Psoas muscle (tissue), 8 donors: ENCODE results near the gene COL7A1. TPM values are rescaled to one million over a fixed set of nuclear protein-coding genes. Genes with fewer than 3 reads are reported as not detected.
A peak's percentile ranks its signal among the peaks of the same experiment; 100 is the strongest.

ENCODE experiments used
- ATAC-seq, 4 donors: fragments of 200-7000 bp; cut with Tn5 transposase; one replicate each; pipeline ENCODE4 v1.9.1; 2020; ENCODE audit warnings: moderate library complexity in 3 of 4, mild to moderate bottlenecking in 2 of 4
- DNase-seq, 2 donors: peaks; one replicate each; pipeline ENCODE4 v3.0.0-alpha.2; 2020
- H3K27ac ChIP-seq: fragments of 200-600 bp; one replicate; pipeline ENCODE4 v1.8.0; 2022
- H3K27me3 ChIP-seq, 3 donors: fragments of 200-600 bp in 1 of 3; one replicate each; pipeline versions ENCODE4 v1.6.1 to v1.8.0; 2013 to 2022; ENCODE audit warnings: low read length in 2 of 3, mild to moderate bottlenecking in 2 of 3, moderate library complexity in 1 of 3; ENCODE audit not compliant: insufficient read depth in 3 of 3
- H3K36me3 ChIP-seq, 2 donors: fragments of 200-600 bp in 1 of 2; one replicate each; pipeline versions ENCODE4 v1.6.1 to v1.8.0; 2013 to 2022; ENCODE audit warnings: low read depth in 1 of 2, mild to moderate bottlenecking in 1 of 2, moderate library complexity in 1 of 2; ENCODE audit not compliant: insufficient read depth in 1 of 2
- H3K4me1 ChIP-seq: fragments of 200-600 bp; one replicate; pipeline ENCODE4 v1.8.0; 2022
- H3K4me3 ChIP-seq: fragments of 200-600 bp; one replicate; pipeline ENCODE4 v1.8.0; 2022; ENCODE audit warnings: mild to moderate bottlenecking
- H3K9me3 ChIP-seq: fragments of 200-600 bp; one replicate; pipeline ENCODE4 v1.8.0; 2022
- WGBS, 3 donors: extraction: QIAGEN DNeasy Blood & Tissue Kit; methylation state at CpG; one replicate each; pipeline versions ENCODE4 v1.1.6 to v1.1.7; 2013; 5-methylcytosine and 5-hydroxymethylcytosine counted together
- intact Hi-C, 2 donors: fragments of 100-400 bp; cut with DNase I; formaldehyde crosslinking; loops; one replicate each; pipeline versions ENCODE4 v1.11.0 to v1.14.2; 2022
- polyA plus RNA-seq, 3 donors: library from polyadenylated mRNA; stranded (reverse); fragments of 200-250 nt; gene quantifications; one replicate each; pipeline ENCODE4 v1.2.3, GENCODE V29; 2013
- total RNA-seq, 4 donors: library from RNA; stranded (reverse); fragmentation: NEBNext Ultra II Directional in 2 of 4; extraction: Animal tissue kit (Norgen Biotek cat#: 25700) in 2 of 4; gene quantifications; one replicate each; pipeline versions ENCODE4 v1.2.1 to v1.2.4, GENCODE V29; 2021 to 2023
- TF ChIP-seq, protein P1 (sequence below): fragments of 200-600 bp; IDR thresholded peaks from one replicate; pipeline ENCODE4 v1.8.0; 2022; ENCODE audit warnings: antibody characterized with exemption
- donor health status: healthy with polysubstance abuse.
- donor health status: DM: no; HTN: no; CAD: no; lungs with moderate emphysema.
- donor health status: Bipolar disorder and iron deficiency.
- donor health status: healthy.
- donor health status: DM: yes; HTN: yes; CAD: no.
- donor health status: DM: no; HTN: no; CAD: no.
- donor health status: DM: no; HTN: no; CAD: no.
- donor health status: DM: yes; HTN: yes; CAD: no.

COL7A1 gene
- total and polyA plus RNA-seq, 7 donors = 1.6 to 22.2 (median 5.1) TPM

DNA sequence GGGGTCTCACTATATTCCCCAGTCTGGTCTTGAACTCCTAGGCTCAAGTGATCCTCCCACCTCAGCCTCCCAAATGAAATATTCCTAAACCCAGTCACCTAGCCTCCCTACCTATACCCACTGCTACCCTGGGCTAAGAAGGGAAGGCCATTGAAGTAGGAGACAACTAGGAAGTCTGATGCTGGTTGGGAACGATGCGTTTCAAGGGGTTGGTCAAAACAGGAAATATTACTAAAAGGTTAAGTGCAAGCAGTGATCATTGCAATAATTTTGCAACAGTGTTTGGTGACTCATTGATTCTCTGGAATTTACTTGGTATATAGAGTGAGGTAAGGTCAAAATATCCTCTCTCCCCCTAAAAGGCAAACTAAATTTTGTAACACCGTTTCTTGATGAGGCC lies 18.9 kb upstream of the COL7A1 start:
- Histone ChIP-seq H3K4me3 (no peak overlapping the region), H3K27ac (no peak overlapping the region), H3K9me3 (peaks cover 13% of the 10 kb centered on the region), H3K27me3 (no peaks in the 10 kb centered on the region), H3K36me3 (no peaks in the 10 kb centered on the region), H3K4me1 (peaks cover 5% of the 10 kb centered on the region)
- WGBS, 3 donors = 68 to 81% (median 69%) methylated on average over 3 of the region's 3 CpGs
- ATAC-seq (no peak), DNase-seq (no peak)
- intact Hi-C loops = no loop called here
- TF ChIP-seq, protein P1, sequence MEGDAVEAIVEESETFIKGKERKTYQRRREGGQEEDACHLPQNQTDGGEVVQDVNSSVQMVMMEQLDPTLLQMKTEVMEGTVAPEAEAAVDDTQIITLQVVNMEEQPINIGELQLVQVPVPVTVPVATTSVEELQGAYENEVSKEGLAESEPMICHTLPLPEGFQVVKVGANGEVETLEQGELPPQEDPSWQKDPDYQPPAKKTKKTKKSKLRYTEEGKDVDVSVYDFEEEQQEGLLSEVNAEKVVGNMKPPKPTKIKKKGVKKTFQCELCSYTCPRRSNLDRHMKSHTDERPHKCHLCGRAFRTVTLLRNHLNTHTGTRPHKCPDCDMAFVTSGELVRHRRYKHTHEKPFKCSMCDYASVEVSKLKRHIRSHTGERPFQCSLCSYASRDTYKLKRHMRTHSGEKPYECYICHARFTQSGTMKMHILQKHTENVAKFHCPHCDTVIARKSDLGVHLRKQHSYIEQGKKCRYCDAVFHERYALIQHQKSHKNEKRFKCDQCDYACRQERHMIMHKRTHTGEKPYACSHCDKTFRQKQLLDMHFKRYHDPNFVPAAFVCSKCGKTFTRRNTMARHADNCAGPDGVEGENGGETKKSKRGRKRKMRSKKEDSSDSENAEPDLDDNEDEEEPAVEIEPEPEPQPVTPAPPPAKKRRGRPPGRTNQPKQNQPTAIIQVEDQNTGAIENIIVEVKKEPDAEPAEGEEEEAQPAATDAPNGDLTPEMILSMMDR = no peak

DNA sequence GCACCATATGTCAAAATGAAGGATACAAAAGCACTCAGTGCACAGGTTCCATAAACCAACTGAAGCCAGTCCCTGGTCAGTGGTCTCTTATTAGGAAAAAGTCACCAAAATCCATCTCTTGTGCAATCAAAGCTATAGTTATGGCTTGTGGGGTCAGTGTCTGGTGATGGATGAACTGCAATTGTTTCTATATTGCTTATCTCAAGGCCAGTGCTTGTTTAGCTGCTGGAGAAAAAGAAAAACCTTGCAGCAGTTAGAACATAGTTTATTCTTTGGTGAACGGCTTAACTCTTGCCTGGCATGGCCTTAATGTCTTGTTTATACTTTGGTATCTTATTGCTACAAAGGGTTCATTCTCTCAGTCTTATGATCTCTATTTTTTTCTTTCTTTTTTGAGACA lies 17.2 kb upstream of the COL7A1 start:
- WGBS, 3 donors = 79 to 97% (median 85%) methylated on average over 1 of the region's 1 CpG
- no peak overlapping the region for H3K27ac ChIP-seq
- intact Hi-C loops = no loop called here
- no peak overlapping the region for H3K4me3 ChIP-seq
- peaks cover 20% of the 10 kb centered on the region for H3K4me1 ChIP-seq
- DNase-seq = no peak
- no peaks in the 10 kb centered on the region for H3K27me3 ChIP-seq
- TF ChIP-seq, protein P1 = no peak
- no peak for ATAC-seq
- H3K9me3 ChIP-seq = peaks cover 2% of the 10 kb centered on the region
- peaks cover 0 to 14% of the 10 kb centered on the region in 2 donors for H3K36me3 ChIP-seq

DNA sequence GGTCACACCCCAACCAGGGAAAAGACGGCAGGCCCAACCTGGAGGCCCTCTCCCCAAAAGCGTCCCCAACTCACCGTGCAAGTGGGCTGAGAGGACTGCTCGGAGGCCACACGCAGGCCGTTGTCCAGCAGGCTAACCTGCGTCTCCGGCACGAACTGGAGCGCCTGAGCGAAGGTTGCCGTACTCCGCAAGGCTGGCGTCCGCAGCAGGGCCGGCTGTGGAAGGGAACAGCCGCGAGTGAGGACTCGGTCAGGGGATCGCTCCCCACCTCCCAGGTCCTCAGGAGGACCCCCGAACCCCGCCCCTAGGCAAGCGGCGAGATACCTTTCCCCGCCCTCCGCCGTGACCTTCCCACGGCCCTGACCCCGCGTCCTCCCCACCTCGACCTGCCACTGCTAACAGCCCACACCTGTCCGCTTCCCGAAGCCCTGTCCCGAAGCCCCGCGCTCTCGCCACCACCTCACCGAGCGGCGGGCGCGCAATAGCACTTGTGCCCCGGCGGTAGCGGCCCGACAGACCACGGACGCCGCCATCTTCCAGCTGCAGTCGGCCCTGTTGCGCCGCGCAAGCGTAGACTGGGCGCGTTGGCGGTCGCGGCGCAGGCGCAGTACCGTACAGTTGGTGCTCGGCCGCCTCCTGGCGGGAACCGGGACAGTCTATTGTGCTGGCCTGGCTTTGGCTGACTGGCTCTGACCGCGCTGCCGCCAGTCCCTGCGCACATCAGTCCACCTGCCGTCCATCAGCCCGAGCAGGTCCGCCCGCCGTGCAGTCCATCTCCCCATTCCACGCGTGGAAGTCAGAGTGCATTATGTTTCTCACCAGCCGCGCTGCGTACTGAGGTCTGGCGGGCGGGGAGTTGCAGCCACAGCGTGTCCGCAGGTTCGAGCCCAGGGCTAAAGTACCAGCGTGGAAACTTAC lies 14.2 kb upstream of the COL7A1 start, which contains the start of gene UQCRC1:
TSS of gene UQCRC1 (minus strand) at position 559 of the 918 bp plus-strand sequence. CDS start at position 533, 26 bp downstream.
- no peaks in the 10 kb centered on the region for H3K9me3 ChIP-seq
- peak; percentile 93 to 97 for DNase-seq
- peaks cover 29% of the 10 kb centered on the region for H3K4me1 ChIP-seq
- intact Hi-C loops = loop anchor here in 1 of 2 donors (2.0 kb wide), 1 partner anchor 25 kb away; the partner anchor contains the start of gene SLC26A6
- 1 to 2% (median 2%) methylated on average over 82 to 86 of the region's 86 CpGs for WGBS, 3 donors
- peaks cover 6 to 43% of the 10 kb centered on the region in 2 donors for H3K36me3 ChIP-seq
- TF ChIP-seq, protein P1 = peak; percentile 79
- ATAC-seq = peak; percentile 99 to 100 (median 100)
- peak within 1 kb of the TSS; percentile 91 for H3K27ac ChIP-seq
- H3K27me3 ChIP-seq = no peaks in the 10 kb centered on the region
- peak within 1 kb of the TSS; percentile 97 for H3K4me3 ChIP-seq

DNA sequence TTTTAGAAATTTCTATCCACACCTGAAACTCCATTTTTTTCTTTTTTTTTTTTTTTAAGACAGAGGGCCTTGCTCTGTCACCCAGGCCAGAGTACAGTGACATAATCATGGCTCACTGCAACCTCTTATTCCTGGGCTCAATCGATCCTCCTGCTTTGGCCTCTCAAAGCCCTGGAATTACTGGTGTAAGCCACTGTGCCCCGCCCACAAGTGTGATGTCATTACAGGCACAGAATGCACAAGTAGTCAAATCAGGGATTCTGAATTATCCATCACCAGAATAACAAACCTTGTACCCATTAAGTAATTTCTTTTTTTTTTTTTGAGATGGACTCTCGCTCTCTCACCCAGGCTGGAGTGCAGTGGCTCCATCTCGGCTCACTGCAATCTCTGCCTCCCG lies 12.4 kb upstream of the COL7A1 start:
- Histone ChIP-seq H3K4me3 (peak overlapping the region; percentile 97), H3K27ac (peak overlapping the region; percentile 91), H3K4me1 (peaks cover 29% of the 10 kb centered on the region), H3K27me3 (no peaks in the 10 kb centered on the region), H3K9me3 (no peaks in the 10 kb centered on the region), H3K36me3 (peaks cover 18 to 62% of the 10 kb centered on the region in 2 donors)
- ATAC-seq (no peak), DNase-seq (no peak)
- TF ChIP-seq, protein P1 = no peak
- intact Hi-C loops = no loop called here
- 94 to 96% (median 95%) methylated on average over 5 of the region's 5 CpGs for WGBS, 3 donors
